Gastrocnemius medialis (tissue), 4 donors: Measurements from ENCODE around the gene FBN2.

Source experiments
- POLR2A ChIP-seq, 2 donors: fragments of 450-650 bp; IDR thresholded peaks; one replicate each; pipeline ENCODE4 v1.6.1; 2017; ENCODE audit warnings: antibody characterized with exemption in 2 of 2, mild to moderate bottlenecking in 2 of 2, moderate library complexity in 2 of 2
- TF ChIP-seq, protein P1 (sequence below), 5 experiments: fragments of 450-650 bp in 3 of 5; fragments of 200-600 bp in 2 of 5; sonication (generic) in 2 of 5; IDR thresholded peaks in 4 of 5; conservative IDR thresholded peaks in 1 of 5; 1 replicate in 4 of 5; 2 replicates in 1 of 5; pipeline ENCODE4 v1.5.1; 2016 to 2019; ENCODE audit warnings: antibody characterized with exemption in 5 of 5, mild to moderate bottlenecking in 3 of 5, moderate library complexity in 3 of 5

GRCh38 chr5:128534726-128535125, 3.3 kb downstream of the FBN2 start:
- TF ChIP-seq, protein P1, sequence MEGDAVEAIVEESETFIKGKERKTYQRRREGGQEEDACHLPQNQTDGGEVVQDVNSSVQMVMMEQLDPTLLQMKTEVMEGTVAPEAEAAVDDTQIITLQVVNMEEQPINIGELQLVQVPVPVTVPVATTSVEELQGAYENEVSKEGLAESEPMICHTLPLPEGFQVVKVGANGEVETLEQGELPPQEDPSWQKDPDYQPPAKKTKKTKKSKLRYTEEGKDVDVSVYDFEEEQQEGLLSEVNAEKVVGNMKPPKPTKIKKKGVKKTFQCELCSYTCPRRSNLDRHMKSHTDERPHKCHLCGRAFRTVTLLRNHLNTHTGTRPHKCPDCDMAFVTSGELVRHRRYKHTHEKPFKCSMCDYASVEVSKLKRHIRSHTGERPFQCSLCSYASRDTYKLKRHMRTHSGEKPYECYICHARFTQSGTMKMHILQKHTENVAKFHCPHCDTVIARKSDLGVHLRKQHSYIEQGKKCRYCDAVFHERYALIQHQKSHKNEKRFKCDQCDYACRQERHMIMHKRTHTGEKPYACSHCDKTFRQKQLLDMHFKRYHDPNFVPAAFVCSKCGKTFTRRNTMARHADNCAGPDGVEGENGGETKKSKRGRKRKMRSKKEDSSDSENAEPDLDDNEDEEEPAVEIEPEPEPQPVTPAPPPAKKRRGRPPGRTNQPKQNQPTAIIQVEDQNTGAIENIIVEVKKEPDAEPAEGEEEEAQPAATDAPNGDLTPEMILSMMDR (IDR thresholded peaks at IDR 0.05 in 4 of 5, conservative IDR thresholded peaks at IDR 0.05 in 1 of 5) = no peak
- TF ChIP-seq POLR2A (IDR thresholded peaks at IDR 0.05) = no peak
